Measurements from ENCODE around the gene PCGF3.
A peak's percentile ranks its signal among the peaks of the same experiment; 100 is the strongest.

Gene PCGF3

GRCh38 chr4:708631-708933 is 3.0 kb downstream of the PCGF3 start:
- Histone ChIP-seq H3K27me3 (ENCODE audit: insufficient read depth, low read length) (no peaks in the 10 kb centered on the region), H2AFZ (ENCODE audit: low read length, unreplicated experiment) (no peak overlapping the region), H3K79me2 (ENCODE audit: control insufficient read depth, insufficient read depth, low read length, unreplicated experiment) (peaks cover 67% of the 10 kb centered on the region), H3K4me1 (ENCODE audit: control insufficient read depth, insufficient read depth, low read length, unreplicated experiment) (peaks cover 4% of the 10 kb centered on the region), H3K27ac (ENCODE audit: low read depth, low read length) (no peak overlapping the region), H3K4me3 (ENCODE audit: low read depth, low read length) (peak overlapping the region; percentile 21; the same call in 1 of the 2 replicates), H3K36me3 (ENCODE audit: insufficient read depth, low read length) (no peaks in the 10 kb centered on the region)

GRCh38 chr4:709348-709747 is 3.7 kb downstream of the PCGF3 start:
- peaks cover 75% of the 10 kb centered on the region for H3K79me2 ChIP-seq (ENCODE audit: control insufficient read depth, insufficient read depth, low read length, unreplicated experiment)
- no peak overlapping the region for H3K27ac ChIP-seq (ENCODE audit: low read depth, low read length)
- H3K4me3 ChIP-seq (ENCODE audit: low read depth, low read length) = no peak overlapping the region
- no peaks in the 10 kb centered on the region for H3K36me3 ChIP-seq (ENCODE audit: insufficient read depth, low read length)
- H2AFZ ChIP-seq (ENCODE audit: low read length, unreplicated experiment) = no peak overlapping the region
- no peaks in the 10 kb centered on the region for H3K27me3 ChIP-seq (ENCODE audit: insufficient read depth, low read length)
- H3K4me1 ChIP-seq (ENCODE audit: control insufficient read depth, insufficient read depth, low read length, unreplicated experiment) = peaks cover 4% of the 10 kb centered on the region

DNA sequence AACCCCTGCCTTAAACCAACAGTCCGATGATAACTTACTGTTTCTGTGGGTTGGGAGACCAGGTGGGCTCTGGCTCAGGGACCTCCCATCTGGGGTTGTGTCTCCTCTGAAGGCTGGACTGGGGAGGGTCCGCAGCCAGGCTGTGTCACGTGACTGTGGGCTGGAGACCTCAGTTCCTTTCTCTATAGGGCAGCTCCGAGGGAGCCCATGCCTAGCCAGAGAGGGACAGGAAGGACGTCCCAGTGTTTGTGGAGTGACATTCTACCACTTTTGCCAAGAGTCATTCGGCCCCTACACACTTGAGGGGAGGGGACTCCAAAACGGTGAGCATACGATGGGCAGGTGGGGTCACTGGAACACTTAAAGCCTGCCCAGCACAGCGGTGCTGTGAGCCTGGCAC is 4.5 kb downstream of the PCGF3 start:
- Histone ChIP-seq H3K27me3 (ENCODE audit: insufficient read depth, low read length) (no peaks in the 10 kb centered on the region), H3K79me2 (ENCODE audit: control insufficient read depth, insufficient read depth, low read length, unreplicated experiment) (peaks cover 83% of the 10 kb centered on the region), H3K27ac (ENCODE audit: low read depth, low read length) (no peak overlapping the region), H3K4me1 (ENCODE audit: control insufficient read depth, insufficient read depth, low read length, unreplicated experiment) (peaks cover 4% of the 10 kb centered on the region), H3K36me3 (ENCODE audit: insufficient read depth, low read length) (no peaks in the 10 kb centered on the region), H2AFZ (ENCODE audit: low read length, unreplicated experiment) (no peak overlapping the region), H3K4me3 (ENCODE audit: low read depth, low read length) (no peak overlapping the region)

DNA sequence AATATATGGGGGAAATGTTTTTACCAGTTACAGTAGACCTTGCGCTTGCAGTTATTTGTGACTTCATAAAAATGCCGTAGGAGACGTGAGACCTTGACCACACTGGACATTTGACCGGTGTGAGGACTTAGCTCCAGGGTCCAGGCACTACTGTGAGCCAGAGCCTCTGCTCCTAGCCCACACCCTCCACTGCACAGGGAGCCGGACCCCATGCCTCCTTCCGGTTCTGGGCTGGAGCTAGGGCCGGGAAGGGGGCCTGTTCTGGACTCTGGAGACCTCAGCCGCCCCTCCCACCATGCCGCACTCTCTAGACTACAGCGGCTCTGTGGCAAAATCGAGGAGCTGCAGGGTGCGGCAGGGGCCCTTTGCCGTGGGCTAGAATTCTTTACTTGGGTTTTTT is 5.3 kb downstream of the PCGF3 start:
- H3K4me1 ChIP-seq (ENCODE audit: control insufficient read depth, insufficient read depth, low read length, unreplicated experiment) = peaks cover 4% of the 10 kb centered on the region
- no peaks in the 10 kb centered on the region for H3K27me3 ChIP-seq (ENCODE audit: insufficient read depth, low read length)
- H3K79me2 ChIP-seq (ENCODE audit: control insufficient read depth, insufficient read depth, low read length, unreplicated experiment) = peaks cover 83% of the 10 kb centered on the region
- no peak overlapping the region for H2AFZ ChIP-seq (ENCODE audit: low read length, unreplicated experiment)
- H3K27ac ChIP-seq (ENCODE audit: low read depth, low read length) = no peak overlapping the region
- H3K4me3 ChIP-seq (ENCODE audit: low read depth, low read length) = no peak overlapping the region
- H3K36me3 ChIP-seq (ENCODE audit: insufficient read depth, low read length) = no peaks in the 10 kb centered on the region

DNA sequence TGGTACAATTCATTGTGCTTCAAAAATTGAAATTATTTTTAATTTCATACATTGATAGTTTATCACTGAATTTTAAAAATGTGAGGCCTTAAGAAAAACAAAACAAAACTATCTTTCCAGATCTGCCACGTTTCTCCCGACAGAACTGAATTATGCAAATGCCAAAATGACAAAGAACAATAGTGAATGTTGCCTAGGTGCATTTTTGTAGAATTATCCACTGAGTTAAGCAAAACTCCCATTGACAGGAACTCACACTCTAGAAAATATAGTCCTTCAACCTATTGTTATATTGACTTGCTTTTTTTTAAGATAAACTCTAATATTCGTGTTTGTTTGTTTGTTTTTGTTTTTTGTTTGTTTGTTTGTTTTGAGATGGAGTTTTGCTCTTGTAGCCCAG is 6.5 kb downstream of the PCGF3 start:
- Histone ChIP-seq H3K36me3 (ENCODE audit: insufficient read depth, low read length) (no peaks in the 10 kb centered on the region), H3K27ac (ENCODE audit: low read depth, low read length) (no peak overlapping the region), H3K4me1 (ENCODE audit: control insufficient read depth, insufficient read depth, low read length, unreplicated experiment) (peaks cover under 1% of the 10 kb centered on the region), H3K27me3 (ENCODE audit: insufficient read depth, low read length) (no peaks in the 10 kb centered on the region), H3K79me2 (ENCODE audit: control insufficient read depth, insufficient read depth, low read length, unreplicated experiment) (peaks cover 75% of the 10 kb centered on the region), H2AFZ (ENCODE audit: low read length, unreplicated experiment) (no peak overlapping the region), H3K4me3 (ENCODE audit: low read depth, low read length) (no peak overlapping the region)

- Histone ChIP-seq H3K4me1 (ENCODE audit: control insufficient read depth, insufficient read depth, low read length, unreplicated experiment) (no peaks in the 10 kb centered on the region), H3K79me2 (ENCODE audit: control insufficient read depth, insufficient read depth, low read length, unreplicated experiment) (peaks cover 77% of the 10 kb centered on the region), H3K27ac (ENCODE audit: low read depth, low read length) (no peak overlapping the region), H3K36me3 (ENCODE audit: insufficient read depth, low read length) (no peaks in the 10 kb centered on the region), H2AFZ (ENCODE audit: low read length, unreplicated experiment) (no peak overlapping the region), H3K4me3 (ENCODE audit: low read depth, low read length) (no peak overlapping the region), H3K27me3 (ENCODE audit: insufficient read depth, low read length) (no peaks in the 10 kb centered on the region)
Measured at GRCh38 chr4:712916-713632, 7.4 kb downstream of the PCGF3 start.

DNA sequence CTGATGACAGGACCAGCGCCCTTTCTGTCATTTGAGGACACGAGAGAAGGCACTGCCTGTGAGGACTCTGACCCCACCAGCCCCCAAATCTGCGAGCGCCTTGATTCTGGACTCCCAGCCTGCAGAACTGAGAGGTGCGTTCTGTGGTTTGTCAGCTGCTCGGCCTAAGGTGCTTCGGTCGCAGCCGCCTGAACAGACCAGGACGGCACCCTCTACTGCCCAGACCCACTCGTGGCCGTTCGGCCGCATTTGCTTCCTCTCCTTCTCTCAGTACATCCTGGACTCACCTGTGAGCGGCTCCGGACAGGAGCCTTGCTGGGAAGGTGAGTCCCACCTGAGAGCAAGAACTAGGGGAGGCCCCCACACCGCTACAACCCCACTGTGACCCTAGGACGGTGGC is 8.5 kb downstream of the PCGF3 start:
- H3K27ac ChIP-seq (ENCODE audit: low read depth, low read length) = no peak overlapping the region
- H3K4me1 ChIP-seq (ENCODE audit: control insufficient read depth, insufficient read depth, low read length, unreplicated experiment) = no peaks in the 10 kb centered on the region
- no peaks in the 10 kb centered on the region for H3K36me3 ChIP-seq (ENCODE audit: insufficient read depth, low read length)

GRCh38 chr4:717601-718320 is 12.1 kb downstream of the PCGF3 start:
- Histone ChIP-seq H3K79me2 (ENCODE audit: control insufficient read depth, insufficient read depth, low read length, unreplicated experiment) (peaks cover 65% of the 10 kb centered on the region), H3K4me1 (ENCODE audit: control insufficient read depth, insufficient read depth, low read length, unreplicated experiment) (no peaks in the 10 kb centered on the region), H3K4me3 (ENCODE audit: low read depth, low read length) (no peak overlapping the region), H2AFZ (ENCODE audit: low read length, unreplicated experiment) (no peak overlapping the region), H3K27me3 (ENCODE audit: insufficient read depth, low read length) (no peaks in the 10 kb centered on the region), H3K36me3 (ENCODE audit: insufficient read depth, low read length) (no peaks in the 10 kb centered on the region), H3K27ac (ENCODE audit: low read depth, low read length) (no peak overlapping the region)

More for the DNA sequence above, 8.5 kb downstream of the PCGF3 start:
- Histone ChIP-seq H3K27me3 (ENCODE audit: insufficient read depth, low read length) (no peaks in the 10 kb centered on the region), H3K4me3 (ENCODE audit: low read depth, low read length) (no peak overlapping the region), H2AFZ (ENCODE audit: low read length, unreplicated experiment) (no peak overlapping the region), H3K79me2 (ENCODE audit: control insufficient read depth, insufficient read depth, low read length, unreplicated experiment) (peaks cover 73% of the 10 kb centered on the region)

- Histone ChIP-seq H3K79me2 (ENCODE audit: control insufficient read depth, insufficient read depth, low read length, unreplicated experiment) (peaks cover 62% of the 10 kb centered on the region), H3K27ac (ENCODE audit: low read depth, low read length) (no peak overlapping the region), H3K4me3 (ENCODE audit: low read depth, low read length) (no peak overlapping the region), H3K27me3 (ENCODE audit: insufficient read depth, low read length) (no peaks in the 10 kb centered on the region), H3K36me3 (ENCODE audit: insufficient read depth, low read length) (no peaks in the 10 kb centered on the region), H3K4me1 (ENCODE audit: control insufficient read depth, insufficient read depth, low read length, unreplicated experiment) (no peaks in the 10 kb centered on the region), H2AFZ (ENCODE audit: low read length, unreplicated experiment) (no peak overlapping the region)
Measured at GRCh38 chr4:718460-718859, 12.8 kb downstream of the PCGF3 start.

- no peak overlapping the region for H3K4me3 ChIP-seq (ENCODE audit: low read depth, low read length)
- no peaks in the 10 kb centered on the region for H3K36me3 ChIP-seq (ENCODE audit: insufficient read depth, low read length)
- no peak overlapping the region for H3K27ac ChIP-seq (ENCODE audit: low read depth, low read length)
- H3K4me1 ChIP-seq (ENCODE audit: control insufficient read depth, insufficient read depth, low read length, unreplicated experiment) = no peaks in the 10 kb centered on the region
- no peaks in the 10 kb centered on the region for H3K27me3 ChIP-seq (ENCODE audit: insufficient read depth, low read length)
- no peak overlapping the region for H2AFZ ChIP-seq (ENCODE audit: low read length, unreplicated experiment)
- H3K79me2 ChIP-seq (ENCODE audit: control insufficient read depth, insufficient read depth, low read length, unreplicated experiment) = peaks cover 58% of the 10 kb centered on the region
Measured at GRCh38 chr4:720111-720860, 14.7 kb downstream of the PCGF3 start.
